ENCODE data around the gene DISP3.

Gene DISP3

DNA sequence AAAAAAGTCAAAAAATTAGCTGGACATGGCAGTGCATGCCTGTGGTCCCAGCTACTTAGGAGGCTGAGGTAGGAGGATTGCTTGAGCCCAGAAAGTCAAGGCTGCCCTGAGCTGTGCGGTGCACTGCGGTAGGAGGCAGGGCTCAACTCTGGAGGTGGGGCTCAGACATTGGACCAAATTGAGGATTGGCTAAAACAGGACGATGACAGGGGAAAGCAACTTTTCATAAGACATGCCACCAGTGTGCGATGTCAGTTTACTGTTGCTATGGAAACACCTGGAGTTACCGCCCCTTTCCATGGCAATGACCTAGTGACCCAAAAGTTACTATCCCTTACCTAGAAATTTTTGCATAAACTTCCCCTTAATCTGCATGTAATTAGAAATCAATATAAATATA, 85.3 kb downstream of the DISP3 start:
- H3K4me3 ChIP-seq (ENCODE audit: severe bottlenecking): no peak overlapping the region
- TF ChIP-seq, protein P1, sequence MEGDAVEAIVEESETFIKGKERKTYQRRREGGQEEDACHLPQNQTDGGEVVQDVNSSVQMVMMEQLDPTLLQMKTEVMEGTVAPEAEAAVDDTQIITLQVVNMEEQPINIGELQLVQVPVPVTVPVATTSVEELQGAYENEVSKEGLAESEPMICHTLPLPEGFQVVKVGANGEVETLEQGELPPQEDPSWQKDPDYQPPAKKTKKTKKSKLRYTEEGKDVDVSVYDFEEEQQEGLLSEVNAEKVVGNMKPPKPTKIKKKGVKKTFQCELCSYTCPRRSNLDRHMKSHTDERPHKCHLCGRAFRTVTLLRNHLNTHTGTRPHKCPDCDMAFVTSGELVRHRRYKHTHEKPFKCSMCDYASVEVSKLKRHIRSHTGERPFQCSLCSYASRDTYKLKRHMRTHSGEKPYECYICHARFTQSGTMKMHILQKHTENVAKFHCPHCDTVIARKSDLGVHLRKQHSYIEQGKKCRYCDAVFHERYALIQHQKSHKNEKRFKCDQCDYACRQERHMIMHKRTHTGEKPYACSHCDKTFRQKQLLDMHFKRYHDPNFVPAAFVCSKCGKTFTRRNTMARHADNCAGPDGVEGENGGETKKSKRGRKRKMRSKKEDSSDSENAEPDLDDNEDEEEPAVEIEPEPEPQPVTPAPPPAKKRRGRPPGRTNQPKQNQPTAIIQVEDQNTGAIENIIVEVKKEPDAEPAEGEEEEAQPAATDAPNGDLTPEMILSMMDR (IDR thresholded peaks at IDR 0.05; ENCODE audit: poor library complexity, severe bottlenecking): no peak
- DNase-seq (ENCODE audit: low spot score) (no peak), ATAC-seq (ENCODE audit: low read depth) (no peak)
- no peaks in the 10 kb centered on the region for H3K36me3 ChIP-seq (ENCODE audit: low read depth)
- H3K27ac ChIP-seq (ENCODE audit: poor library complexity, severe bottlenecking): peak overlapping the region; percentile 17
- H3K27me3 ChIP-seq (ENCODE audit: insufficient read depth, poor library complexity, severe bottlenecking): no peaks in the 10 kb centered on the region
- H3K4me1 ChIP-seq (ENCODE audit: insufficient read depth, poor library complexity, severe bottlenecking): peaks cover 30% of the 10 kb centered on the region
- H3K9me3 ChIP-seq (ENCODE audit: severe bottlenecking): no peaks in the 10 kb centered on the region

DNA sequence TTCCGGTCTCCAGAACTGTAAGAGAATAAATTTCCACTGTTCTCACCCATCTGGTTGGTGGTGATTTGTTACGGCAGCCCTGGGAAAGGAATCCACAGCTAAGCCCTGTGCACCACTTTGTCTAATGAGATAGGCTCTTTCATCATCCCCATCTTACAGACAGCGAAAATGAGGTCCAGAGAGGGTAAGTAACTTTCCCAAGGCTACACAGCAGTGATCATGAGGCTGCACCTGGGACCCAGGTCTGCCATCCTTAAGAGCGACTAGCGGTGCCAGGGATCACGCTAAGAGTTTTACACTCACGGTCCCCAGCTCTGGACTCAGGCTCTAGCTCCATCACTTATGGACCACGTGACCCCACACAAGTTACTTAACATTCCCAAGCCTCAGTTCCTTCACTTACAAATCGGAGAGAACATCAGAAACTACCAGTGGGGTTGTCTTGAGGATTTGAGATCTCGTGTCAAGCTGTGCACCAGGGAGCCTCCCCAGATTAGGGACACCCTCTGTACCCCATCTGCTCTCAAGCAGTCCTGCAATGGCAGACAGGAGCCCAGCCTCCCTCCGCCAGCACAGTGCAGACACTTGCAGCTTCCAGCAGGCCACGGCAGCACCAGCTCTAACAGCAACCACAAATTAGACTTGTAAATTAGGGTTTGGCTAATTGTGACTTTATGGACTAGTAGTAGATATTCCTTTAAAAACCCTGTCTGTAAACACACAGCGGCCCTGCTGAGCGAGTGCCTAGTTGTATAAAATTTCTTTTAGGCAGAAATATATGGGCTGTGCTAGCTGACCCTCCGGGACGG, 87.3 kb downstream of the DISP3 start:
- peaks cover 37% of the 10 kb centered on the region for H3K4me1 ChIP-seq (ENCODE audit: insufficient read depth, poor library complexity, severe bottlenecking)
- H3K4me3 ChIP-seq (ENCODE audit: severe bottlenecking): no peak overlapping the region
- no peak overlapping the region for H3K27ac ChIP-seq (ENCODE audit: poor library complexity, severe bottlenecking)
- DNase-seq (ENCODE audit: low spot score): no peak
- no peaks in the 10 kb centered on the region for H3K36me3 ChIP-seq (ENCODE audit: low read depth)
- H3K27me3 ChIP-seq (ENCODE audit: insufficient read depth, poor library complexity, severe bottlenecking): no peaks in the 10 kb centered on the region
- no peaks in the 10 kb centered on the region for H3K9me3 ChIP-seq (ENCODE audit: severe bottlenecking)
- TF ChIP-seq, protein P1 (IDR thresholded peaks at IDR 0.05; ENCODE audit: poor library complexity, severe bottlenecking): no peak
- no peak for ATAC-seq (ENCODE audit: low read depth)

DNA sequence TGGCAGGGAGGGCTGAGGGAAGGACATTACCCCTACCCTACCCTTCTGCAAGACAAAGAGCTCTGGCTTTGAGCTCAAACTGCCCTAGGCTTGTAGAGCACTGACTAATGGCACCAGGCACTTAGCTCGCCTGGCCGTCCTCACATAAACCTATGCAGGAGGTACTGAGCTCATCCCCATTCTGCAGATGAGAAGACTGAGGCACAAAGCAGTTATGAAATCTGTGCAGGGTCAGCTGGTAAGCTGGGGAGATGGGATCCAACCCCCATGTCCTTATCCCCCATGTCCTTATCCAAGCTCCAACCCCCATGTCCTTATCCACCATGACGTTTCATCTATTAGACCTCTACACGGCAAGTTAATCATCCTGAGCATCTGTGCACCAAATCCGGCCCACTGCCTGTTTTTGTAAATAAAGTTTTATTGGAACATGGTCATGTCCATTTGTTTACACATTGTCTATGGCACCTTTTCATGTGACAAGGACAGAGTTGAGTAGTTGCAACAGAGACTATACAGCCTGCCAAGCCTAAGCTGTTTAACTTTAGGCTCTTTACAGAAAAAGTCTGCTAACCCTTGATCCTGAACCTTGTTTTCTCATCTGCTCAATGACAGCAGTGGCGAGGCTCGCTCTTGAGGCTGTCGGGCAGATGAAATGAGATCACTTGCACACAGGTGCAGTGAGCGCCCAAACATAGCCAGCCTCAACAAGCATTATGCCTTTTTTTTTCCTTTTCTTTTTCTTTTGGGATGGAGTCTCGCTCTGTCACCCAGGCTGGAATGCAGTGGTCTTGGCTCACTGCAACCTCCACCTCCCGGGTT, 88.5 kb downstream of the DISP3 start:
- H3K9me3 ChIP-seq (ENCODE audit: severe bottlenecking): no peaks in the 10 kb centered on the region
- H3K36me3 ChIP-seq (ENCODE audit: low read depth): no peaks in the 10 kb centered on the region
- H3K4me3 ChIP-seq (ENCODE audit: severe bottlenecking): no peak overlapping the region
- TF ChIP-seq, protein P1 (IDR thresholded peaks at IDR 0.05; ENCODE audit: poor library complexity, severe bottlenecking): no peak
- H3K4me1 ChIP-seq (ENCODE audit: insufficient read depth, poor library complexity, severe bottlenecking): peaks cover 45% of the 10 kb centered on the region
- H3K27ac ChIP-seq (ENCODE audit: poor library complexity, severe bottlenecking): peak overlapping the region; percentile 86
- DNase-seq (ENCODE audit: low spot score) (no peak), ATAC-seq (ENCODE audit: low read depth) (no peak)
- H3K27me3 ChIP-seq (ENCODE audit: insufficient read depth, poor library complexity, severe bottlenecking): no peaks in the 10 kb centered on the region

DNA sequence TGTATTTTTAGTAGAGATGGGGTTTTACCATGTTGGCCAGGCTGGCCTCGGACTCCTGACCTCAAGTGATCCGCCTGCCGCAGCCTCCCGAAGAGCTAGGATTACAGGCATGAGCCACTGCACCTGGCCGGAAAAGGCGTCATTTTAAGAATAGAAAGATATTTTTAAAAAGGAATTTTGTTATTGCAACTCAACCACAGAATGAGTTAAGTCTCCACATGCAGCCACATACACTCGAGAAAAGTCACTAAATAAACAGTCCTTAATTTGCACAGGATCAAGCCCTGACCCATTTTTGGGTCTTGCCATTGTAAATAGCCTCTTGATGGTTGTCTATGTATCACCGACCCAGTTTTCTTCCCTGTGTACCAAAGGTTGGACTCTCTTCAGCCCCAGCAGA, 89.7 kb downstream of the DISP3 start:
- DNase-seq (ENCODE audit: low spot score) (no peak), ATAC-seq (ENCODE audit: low read depth) (peak; percentile 82)
- Histone ChIP-seq H3K36me3 (ENCODE audit: low read depth) (no peaks in the 10 kb centered on the region), H3K9me3 (ENCODE audit: severe bottlenecking) (no peaks in the 10 kb centered on the region), H3K27ac (ENCODE audit: poor library complexity, severe bottlenecking) (peak overlapping the region; percentile 86), H3K4me3 (ENCODE audit: severe bottlenecking) (no peak overlapping the region), H3K27me3 (ENCODE audit: insufficient read depth, poor library complexity, severe bottlenecking) (no peaks in the 10 kb centered on the region), H3K4me1 (ENCODE audit: insufficient read depth, poor library complexity, severe bottlenecking) (peaks cover 39% of the 10 kb centered on the region)
- TF ChIP-seq, protein P1 (IDR thresholded peaks at IDR 0.05; ENCODE audit: poor library complexity, severe bottlenecking): no peak
